Fibroblast of skin of right biceps (primary cell): Measurements from ENCODE around the gene PLS1.
"Not testable (repeated sequence)": the region's sequence is repeated elsewhere in the genome, so short reads cannot be mapped to it uniquely, and the experiment has no call there.

Source experiments
- DNase-seq: peaks from one replicate; pipeline ENCODE4 v3.0.0-alpha.2; 2013

Gene PLS1

GRCh38 chr3:142705198-142705597 is 109.0 kb downstream of the PLS1 start:
- DNase-seq = peak; percentile 11

GRCh38 chr3:142706321-142707127 is 110.3 kb downstream of the PLS1 start:
- DNase-seq = no peak

- no peak for DNase-seq
Observed at GRCh38 chr3:142709207-142709606, 113.0 kb downstream of the PLS1 start.

GRCh38 chr3:142714882-142715281 is 118.7 kb downstream of the PLS1 start:
- not testable (repeated sequence) for DNase-seq

- DNase-seq = no peak
Observed at GRCh38 chr3:142716102-142716501, 119.9 kb downstream of the PLS1 start.

GRCh38 chr3:142723665-142723967 is 127.4 kb downstream of the PLS1 start:
- DNase-seq = no peak

GRCh38 chr3:142723968-142724681 is 127.9 kb downstream of the PLS1 start, which contains the start of gene TRPC1:
Gene TRPC1 (plus strand): TSS chr3:142724034. CDS start chr3:142724560, 526 bp downstream.
- DNase-seq = peak; percentile 86

GRCh38 chr3:142724682-142725356 is 128.6 kb downstream of the PLS1 start:
- no peak for DNase-seq

- DNase-seq = no peak
Observed at GRCh38 chr3:142725357-142725739, 129.2 kb downstream of the PLS1 start.

- DNase-seq = no peak
Observed at GRCh38 chr3:142726017-142726416, 129.8 kb downstream of the PLS1 start.

- no peak for DNase-seq
Observed at GRCh38 chr3:142732066-142732465, 135.9 kb downstream of the PLS1 start.

GRCh38 chr3:142734834-142735233 is 138.6 kb downstream of the PLS1 start:
- no peak for DNase-seq

GRCh38 chr3:142735462-142735861 is 139.3 kb downstream of the PLS1 start:
- no peak for DNase-seq

GRCh38 chr3:142738396-142738795 is 142.2 kb downstream of the PLS1 start:
- DNase-seq = no peak

GRCh38 chr3:142746646-142747045 is 150.5 kb downstream of the PLS1 start:
- no peak for DNase-seq

- DNase-seq = not testable (repeated sequence)
Observed at GRCh38 chr3:142750531-142750930, 154.3 kb downstream of the PLS1 start.

GRCh38 chr3:142752605-142753004 is 156.4 kb downstream of the PLS1 start:
- DNase-seq = not testable (repeated sequence)

GRCh38 chr3:142754494-142754893 is 158.3 kb downstream of the PLS1 start:
- no peak for DNase-seq
